DND-41 (cell line): ENCODE results near the gene MGA.

ENCODE experiments used
- CTCF ChIP-seq: IDR thresholded peaks from 2 replicates; pipeline ENCODE4 v1.5.1; 2012; ENCODE audit warnings: borderline replicate concordance, low read length, moderate library complexity, mild to moderate bottlenecking; ENCODE audit not compliant: poor library complexity, severe bottlenecking; ENCODE audit errors: extremely low read depth
- EZH2 ChIP-seq: IDR thresholded peaks from 3 replicates; pipeline ENCODE4 v1.6.1; 2012; ENCODE audit warnings: borderline replicate concordance, low read depth, mild to moderate bottlenecking, moderate library complexity, low read length, inconsistent platforms; ENCODE audit not compliant: severe bottlenecking

GRCh38 chr15:41804916-41805666 is 144.9 kb downstream of the MGA start:
- TF ChIP-seq CTCF (no peak), EZH2 (no peak)
